Forelimb muscle (tissue), 1 donor: ENCODE measurements around the gene LARP4. TPM values are rescaled to one million over a fixed set of nuclear protein-coding genes. Genes with fewer than 3 reads are reported as not detected.
"Not testable (repeated sequence)": the region's sequence is repeated elsewhere in the genome, so short reads cannot be mapped to it uniquely, and the experiment has no call there.

Experiments
- DNase-seq: peaks from one replicate; pipeline ENCODE4 v3.0.0-alpha.2; 2013; ENCODE audit warnings: low read depth
- polyA plus RNA-seq: library from polyadenylated mRNA; unstranded; fragments of 120-200 nt; gene quantifications from one replicate; pipeline ENCODE4 v1.2.1, GENCODE V29; 2013; ENCODE audit not compliant: insufficient read length

LARP4 gene
- polyA plus RNA-seq, 1 donor = 26.3 TPM

DNA sequence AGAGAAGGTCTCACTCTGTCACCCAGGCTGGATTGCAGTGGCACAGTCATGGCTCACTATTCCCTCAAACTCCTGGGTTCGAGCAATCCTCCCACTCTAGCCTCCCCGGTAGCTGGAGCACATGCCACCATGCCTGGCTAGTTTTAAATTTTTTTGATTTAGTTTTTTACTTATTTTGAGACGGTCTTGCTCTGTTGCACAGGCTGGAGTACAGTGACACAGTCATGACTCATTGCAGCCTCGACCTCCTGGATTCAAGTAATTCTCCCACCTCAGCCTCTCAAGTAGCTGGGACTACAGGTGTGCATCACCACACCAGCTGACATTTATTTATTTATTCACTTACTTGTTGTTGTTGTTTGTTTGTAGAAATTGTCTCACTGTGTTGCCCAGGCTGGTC is 81.9 kb downstream of the LARP4 start:
- no peak for DNase-seq

DNA sequence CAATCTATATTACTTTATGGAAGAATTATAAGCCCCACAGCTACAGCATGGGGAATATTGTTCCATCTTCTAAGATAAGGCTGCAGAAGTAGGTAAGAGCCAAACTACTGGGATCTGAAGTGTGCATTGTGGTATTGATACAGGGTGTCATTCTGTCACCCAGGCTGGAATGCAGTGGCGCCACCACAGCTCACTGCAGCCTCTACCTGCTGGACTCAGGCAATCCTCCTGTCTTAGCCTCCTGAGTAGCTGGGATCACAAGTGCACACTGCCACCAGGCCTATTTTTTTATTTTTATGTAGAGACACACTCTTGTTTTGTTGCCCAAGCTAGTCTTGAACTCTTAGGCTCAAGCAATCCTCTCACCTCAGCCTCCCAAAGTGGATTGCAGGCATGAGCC is 82.8 kb downstream of the LARP4 start:
- no peak for DNase-seq

DNA sequence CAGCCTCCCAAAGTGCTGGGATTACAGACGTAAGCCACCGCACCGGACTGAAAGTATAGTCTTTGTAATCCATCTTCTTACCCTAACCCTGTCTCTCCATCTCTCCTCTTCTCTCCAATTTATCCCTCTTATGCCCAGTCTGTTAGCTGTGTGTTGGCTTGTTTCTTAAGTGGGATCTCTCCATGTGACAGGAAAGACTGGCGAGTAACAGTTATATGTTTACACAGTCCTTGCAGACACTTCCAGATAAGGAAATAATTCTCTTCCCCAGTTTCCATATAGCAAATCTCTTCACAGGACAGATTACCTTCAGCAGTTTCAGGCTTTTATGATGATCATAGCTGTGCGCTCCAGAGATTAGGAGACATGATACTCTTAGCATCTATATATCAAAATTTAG is 88.1 kb downstream of the LARP4 start:
- no peak for DNase-seq

GRCh38 chr12:50498119-50498518 is 97.4 kb downstream of the LARP4 start:
- not testable (repeated sequence) for DNase-seq

DNA sequence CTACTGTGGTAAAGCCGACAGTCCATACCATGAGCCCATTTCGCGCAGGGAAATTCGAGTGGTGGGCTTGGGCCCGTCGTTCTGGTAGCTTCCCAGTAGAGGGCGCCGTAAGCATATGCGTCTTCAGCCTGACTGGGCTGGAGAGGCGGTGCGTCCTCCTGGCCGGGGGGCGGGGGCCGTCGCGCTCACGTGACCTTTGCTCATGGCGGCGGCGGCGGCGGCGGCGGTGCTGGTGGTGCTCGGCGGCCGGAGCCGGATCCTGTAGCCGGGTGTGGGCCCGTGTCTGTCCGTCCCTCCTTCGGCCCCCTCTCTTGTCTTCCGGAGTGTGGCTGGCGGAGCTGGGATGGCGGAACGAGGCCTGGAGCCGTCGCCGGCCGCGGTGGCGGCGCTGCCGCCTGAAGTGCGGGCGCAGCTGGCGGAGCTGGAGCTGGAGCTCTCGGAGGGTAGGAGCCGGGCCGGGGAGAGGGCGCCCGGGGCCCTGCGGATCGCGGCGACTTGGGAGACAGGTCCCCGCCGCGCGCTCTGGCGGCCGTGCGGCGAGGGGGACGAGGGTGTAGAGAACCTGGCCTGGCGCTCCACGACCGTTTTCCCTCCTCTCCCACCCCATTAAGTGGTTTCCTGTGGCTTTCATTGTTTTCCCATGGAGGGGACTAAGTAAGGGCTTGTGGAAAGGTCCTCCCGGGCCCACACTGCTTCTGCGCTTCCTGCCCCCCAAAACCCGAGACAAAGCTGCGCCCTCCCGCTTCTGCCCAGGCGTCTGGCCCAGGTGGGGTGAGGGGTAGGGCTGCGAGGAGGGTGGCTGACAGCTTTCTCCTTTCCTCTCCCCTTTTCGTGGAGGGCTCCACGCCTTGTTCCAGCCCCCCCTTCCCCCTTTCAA is 104.4 kb downstream of the LARP4 start, which contains the start of gene DIP2B:
TSS of gene DIP2B (plus strand) at position 188 of the 877 bp plus-strand sequence. CDS start at position 344, 156 bp downstream.
- peak; percentile 77 for DNase-seq

DNA sequence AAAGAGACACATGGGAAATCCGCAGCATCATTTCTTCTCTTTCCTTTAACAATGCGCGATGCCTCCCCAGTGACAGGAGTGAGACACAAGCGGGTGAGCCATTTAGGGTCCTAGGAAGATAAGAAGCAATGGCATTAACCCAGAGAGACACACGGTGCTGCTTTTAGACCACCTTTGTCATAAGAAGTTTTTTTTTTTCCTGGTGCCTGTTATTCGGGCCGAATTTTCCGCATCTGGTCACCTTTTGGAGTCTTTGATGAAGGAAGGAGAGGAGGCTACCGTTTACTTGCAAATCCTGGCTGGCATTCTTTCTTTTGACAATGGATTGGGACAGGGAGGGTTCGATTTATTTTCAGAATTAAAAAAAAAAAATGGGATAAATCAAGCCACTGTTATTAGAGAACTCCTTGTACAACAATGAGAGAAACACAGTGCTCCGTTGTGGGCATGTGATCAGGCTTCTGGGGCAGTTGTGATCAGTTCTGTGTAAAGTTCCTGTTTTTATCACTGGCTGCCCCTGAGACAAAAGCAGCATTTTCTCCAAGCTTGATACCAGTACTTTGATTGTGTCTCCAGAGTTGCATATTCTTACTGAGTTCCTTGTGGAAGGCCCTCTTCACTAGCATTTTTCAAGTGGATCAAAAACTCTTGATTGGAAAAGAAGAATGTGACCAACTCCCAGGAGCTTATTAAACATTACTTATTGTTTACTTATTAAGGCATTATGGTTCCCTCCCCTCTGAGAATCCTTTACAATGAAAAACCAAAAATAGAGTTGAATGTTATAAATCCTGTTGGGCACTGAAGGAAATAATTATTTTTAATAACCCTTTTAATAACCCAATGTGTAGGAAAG is 105.2 kb downstream of the LARP4 start:
- DNase-seq = peak; percentile 17

DNA sequence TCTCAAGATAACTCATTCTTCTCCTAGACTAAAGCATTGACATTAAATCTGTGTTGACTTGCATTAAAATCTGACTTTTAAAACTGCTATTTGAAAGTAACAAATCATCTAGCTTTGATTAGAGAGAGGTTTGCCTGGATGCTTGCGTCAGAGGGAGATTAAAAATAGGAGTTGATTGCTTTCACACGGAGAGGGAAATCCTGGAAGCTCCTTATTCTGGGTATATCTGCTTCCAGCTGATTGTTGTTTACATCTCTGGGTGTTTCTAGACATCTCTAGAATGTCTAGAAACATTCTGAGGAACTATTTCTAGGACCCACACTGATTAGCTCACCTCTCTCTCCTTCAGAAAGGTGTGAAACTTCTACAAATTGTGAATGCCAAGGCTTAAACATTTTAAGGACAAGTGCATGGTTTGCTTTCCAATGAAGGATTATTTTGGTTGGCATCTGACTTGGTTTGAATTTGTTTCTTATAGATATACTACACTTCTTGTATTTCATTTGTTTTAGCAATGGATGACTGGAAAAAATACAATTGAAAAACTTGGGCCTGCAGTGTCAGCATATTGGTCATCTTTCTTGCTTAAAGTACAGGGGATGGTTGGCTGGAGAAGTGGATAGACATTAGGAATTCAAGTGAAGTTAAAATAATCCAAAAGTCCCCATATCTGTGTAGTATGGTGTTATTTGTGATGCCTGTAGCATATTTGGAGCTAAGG is 106.2 kb downstream of the LARP4 start:
- DNase-seq = no peak

- no peak for DNase-seq
Observed at GRCh38 chr12:50507474-50507838, 106.8 kb downstream of the LARP4 start.

DNA sequence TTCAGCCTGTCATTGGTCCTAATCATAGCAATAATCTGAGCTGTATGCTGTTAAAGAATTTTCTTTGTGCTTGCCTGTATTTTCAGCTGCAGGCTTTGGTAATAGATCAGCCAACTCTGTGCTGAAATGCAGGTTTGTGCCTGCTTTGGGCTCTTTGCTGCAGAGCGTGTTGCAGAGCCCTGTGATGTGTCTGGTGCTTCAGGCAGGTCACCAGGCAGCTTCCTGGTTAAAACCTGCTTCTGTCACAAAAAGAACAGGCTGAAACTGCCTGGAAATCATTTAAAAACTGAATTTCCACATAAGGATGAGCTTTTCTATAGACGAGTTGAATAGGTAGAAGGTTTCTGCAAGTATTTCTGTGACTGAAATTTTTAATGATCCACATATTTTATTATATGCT is 107.2 kb downstream of the LARP4 start:
- DNase-seq = no peak

DNA sequence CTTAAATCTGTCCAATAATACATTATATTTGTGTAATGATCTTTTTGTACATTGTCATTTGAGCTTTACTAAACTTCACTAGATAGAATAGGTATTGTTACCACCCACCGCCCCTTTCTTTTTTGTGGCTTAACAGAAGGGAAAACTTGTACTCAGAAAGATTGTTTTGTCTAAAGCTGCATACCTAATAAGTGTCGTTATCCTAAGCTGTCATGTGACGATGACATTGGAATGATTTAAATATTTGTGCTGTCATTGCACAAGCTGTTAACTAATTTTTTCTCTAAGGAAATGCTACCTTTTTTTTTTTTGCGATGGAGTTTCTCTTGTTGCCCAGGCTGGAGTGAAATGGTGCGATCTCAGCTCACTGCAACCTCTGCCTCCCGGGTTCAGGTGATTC is 107.7 kb downstream of the LARP4 start:
- no peak for DNase-seq

DNA sequence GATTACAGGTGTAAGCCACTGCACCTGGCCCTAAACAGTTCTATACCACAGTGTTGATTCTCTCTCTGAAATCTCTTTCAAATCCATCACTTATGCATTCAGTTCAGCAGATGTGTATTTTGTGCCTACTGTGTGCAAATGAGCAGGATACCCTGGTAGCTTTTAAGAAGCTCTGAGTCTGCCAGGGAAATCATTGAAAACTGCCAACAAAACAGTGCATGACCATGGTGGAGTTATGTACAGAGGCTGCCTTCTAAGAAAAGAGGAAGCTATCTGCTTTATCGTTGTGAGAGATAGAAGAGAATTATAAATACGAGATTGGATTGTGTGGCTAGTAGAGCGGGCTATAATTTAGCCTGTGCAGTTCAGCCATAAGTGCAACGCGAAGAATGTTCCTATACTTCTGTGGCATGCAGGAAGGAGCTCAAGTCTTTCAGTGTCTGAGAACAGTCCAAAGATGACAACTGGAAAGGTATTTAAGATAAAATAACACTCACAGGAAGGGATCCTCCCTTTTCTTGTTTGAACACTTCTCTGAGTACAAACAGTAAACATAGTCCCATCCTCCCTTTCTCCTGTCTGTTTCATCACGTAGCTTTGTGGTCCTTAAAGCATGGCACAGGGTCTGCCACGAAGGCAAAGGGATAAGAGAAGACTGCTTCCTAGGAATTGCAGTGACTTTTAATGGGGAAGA is 108.4 kb downstream of the LARP4 start:
- no peak for DNase-seq

- no peak for DNase-seq
Observed at GRCh38 chr12:50514526-50515276, 114.0 kb downstream of the LARP4 start.

DNA sequence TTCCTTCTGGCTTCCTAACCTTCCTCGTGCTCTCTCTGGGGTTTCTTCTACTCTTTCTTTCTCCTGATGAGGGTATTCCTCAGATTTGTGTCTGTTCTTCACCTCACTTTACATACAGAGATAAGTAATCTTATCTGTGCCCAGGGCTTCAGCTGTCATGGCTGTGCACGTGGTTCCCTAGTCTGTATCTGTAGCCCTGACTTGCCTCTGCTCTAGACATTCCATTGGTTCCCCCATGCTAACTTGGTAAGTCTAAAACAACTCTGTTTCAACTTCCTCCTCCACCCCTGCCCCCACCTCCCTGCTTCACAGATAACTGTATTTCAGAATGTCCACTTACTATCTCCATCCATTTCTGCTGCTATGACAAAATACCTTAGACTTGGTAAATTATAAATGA is 114.9 kb downstream of the LARP4 start:
- DNase-seq = no peak

GRCh38 chr12:50517421-50518048 is 116.8 kb downstream of the LARP4 start:
- no peak for DNase-seq

- no peak for DNase-seq
Observed at GRCh38 chr12:50518090-50518489, 117.4 kb downstream of the LARP4 start.

GRCh38 chr12:50519353-50519752 is 118.7 kb downstream of the LARP4 start:
- no peak for DNase-seq

DNA sequence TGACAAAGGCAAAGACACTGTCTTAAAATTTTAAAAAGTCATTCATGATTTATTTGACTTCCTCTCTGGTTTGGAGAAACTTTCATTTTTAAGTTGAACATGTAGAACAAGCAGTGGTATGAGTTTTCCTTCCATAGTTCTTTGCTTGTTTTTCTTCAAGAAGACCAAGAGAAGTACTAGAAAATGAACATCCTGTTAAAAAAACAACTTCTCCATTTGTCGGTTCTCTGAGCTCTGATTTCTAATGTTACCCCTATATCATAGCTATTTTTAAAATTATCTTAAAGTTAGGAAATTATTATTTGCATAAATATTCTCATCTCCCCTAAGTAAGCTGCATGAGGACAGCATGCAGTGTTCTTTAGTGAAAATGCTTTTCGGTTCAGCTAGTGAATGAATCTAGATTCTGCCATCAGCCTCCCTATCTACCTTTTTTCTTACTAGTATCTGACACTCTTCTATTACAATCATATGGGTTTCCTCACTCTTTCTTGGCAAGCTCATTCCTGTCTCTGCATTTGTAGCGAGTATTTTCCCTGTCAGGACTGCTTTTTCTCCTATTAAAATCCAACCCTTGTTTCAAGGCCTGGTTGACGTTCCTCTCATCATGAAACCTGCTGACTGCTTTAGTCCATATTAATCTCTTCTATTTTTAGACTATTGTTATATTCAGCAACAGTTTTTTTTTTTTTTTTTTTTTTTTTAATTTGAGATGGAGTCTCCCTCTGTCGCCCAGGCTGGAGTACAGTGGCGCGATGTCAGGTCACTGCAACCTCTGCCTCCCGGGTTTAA is 119.9 kb downstream of the LARP4 start:
- no peak for DNase-seq

DNA sequence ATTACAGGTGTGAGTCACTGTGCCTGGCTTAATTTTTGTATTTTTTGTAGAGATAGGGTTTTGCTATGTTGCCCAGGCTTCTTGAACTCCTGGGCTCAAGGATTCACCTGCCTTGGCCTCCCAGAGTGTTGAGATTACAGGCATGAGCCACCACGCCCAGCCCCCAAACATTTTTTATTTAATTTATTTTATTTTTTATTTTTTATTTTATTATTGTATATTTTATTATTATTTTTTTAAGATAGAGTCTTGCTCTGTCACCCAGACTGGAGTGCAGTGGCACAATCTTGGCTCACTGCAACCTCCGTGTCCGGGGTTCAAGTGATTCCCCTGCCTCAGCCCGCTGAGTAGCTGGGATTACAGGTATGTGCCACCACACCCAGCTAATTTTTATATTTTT is 121.1 kb downstream of the LARP4 start:
- not testable (repeated sequence) for DNase-seq

DNA sequence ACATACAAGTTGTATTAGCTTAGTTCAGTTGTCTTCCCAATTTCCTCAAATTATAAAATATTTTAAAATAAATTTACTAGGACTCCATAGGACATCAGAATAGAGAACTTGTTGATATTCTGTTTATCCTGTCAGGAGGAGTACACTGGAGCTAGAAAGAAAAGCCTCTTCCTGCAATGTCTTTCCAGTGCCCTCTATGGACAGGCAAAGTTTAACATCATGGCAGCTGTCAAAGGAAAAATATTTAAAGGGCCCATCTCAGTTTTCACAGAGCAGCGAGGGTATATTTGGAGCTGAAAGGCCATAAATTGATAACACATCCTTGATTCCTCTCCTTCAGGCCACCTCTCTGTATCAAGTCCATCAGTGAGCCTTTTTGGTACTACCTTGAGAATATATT is 123.1 kb downstream of the LARP4 start:
- DNase-seq = no peak
